Measurements from ENCODE around the gene ENTR1.

- TF ChIP-seq CTCF (IDR thresholded peaks at IDR 0.05) (no peak), POLR2AphosphoS5 (IDR thresholded peaks at IDR 0.05) (no peak)
These were observed 36.9 kb downstream of the ENTR1 start, which contains the start of gene CARD9 for GRCh38 chr9:136373300-136374182.
